ENCODE results near the gene MYOZ2.

The MYOZ2 gene

DNA sequence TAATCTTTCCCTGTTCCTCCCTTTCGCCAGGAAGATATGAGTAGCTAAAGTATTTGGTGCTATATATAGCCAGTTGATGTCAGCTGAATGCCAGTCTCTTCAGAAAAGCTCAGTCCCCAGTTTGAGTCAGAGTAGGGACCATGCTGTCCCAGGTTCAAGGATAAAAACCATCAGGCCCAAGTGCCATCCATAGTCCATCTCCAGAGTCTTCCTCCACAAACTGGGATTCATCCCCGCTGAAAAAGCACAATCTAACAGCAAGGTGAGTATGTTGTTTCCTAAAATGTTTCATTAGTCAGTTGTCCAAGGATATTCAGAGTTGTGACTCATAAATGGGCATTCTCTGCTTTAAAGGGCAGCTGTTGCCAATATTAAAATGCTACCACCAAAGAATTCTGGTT lies at the start of gene MYOZ2:
TSS of gene MYOZ2 (plus strand) at position 112 of the 401 bp plus-strand sequence. CDS start 694 bp downstream, outside the sequence.
- TF ChIP-seq CTCF (IDR thresholded peaks at IDR 0.05; ENCODE audit: insufficient read depth, low read depth, low read length, missing control alignments) = no peak
- DNase-seq (ENCODE audit: low read depth) = no peak
- H3K4me3 ChIP-seq (ENCODE audit: low read depth, low read length) = no peak within 1 kb of the TSS

DNA sequence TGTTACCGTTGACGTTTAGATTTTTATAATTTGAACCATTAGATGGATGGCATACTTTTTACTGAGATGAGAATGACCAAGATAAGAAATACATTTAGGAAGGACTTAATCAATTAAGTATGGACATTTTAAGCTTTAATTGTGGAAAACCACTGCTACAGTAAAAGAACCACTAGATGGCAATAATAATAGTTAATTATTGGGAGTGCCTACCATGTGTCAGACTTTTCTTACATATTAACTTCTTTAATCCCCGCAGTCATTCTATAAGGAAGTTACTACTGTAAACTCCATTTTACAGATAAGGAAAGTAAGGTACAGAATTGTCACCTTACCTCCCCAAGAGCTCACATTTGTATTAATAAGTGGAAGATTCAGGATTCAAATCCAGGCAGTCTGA lies 48.5 kb upstream of the MYOZ2 start:
- no peak for DNase-seq (ENCODE audit: low read depth)
- TF ChIP-seq CTCF (IDR thresholded peaks at IDR 0.05; ENCODE audit: insufficient read depth, low read depth, low read length, missing control alignments) = no peak
- no peak overlapping the region for H3K4me3 ChIP-seq (ENCODE audit: low read depth, low read length)

DNA sequence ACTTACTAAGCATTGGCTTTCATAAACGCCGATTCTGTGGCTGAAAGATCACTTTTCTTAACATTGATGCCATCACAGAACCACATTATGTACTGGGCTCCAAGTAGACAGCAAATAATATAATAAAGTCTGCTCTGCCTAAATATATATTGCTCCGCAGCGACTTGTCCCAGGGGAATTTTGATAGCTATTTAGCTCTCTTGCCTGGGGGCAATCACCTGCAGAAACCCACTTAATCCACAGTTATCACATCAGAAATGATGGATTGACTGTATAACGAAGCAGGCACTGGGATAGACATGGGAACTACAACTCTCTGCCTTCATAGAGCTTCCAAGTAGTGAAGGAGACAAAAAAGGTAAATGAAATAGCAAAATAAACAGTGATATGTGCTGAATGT lies 48.0 kb upstream of the MYOZ2 start:
- no peak for DNase-seq (ENCODE audit: low read depth)
- no peak overlapping the region for H3K4me3 ChIP-seq (ENCODE audit: low read depth, low read length)
- TF ChIP-seq CTCF (IDR thresholded peaks at IDR 0.05; ENCODE audit: insufficient read depth, low read depth, low read length, missing control alignments) = no peak

- DNase-seq (ENCODE audit: low read depth) = no peak
- no peak for TF ChIP-seq CTCF (IDR thresholded peaks at IDR 0.05; ENCODE audit: insufficient read depth, low read depth, low read length, missing control alignments)
- H3K4me3 ChIP-seq (ENCODE audit: low read depth, low read length) = no peak overlapping the region
Observed at GRCh38 chr4:119093042-119093827, 42.4 kb upstream of the MYOZ2 start.

DNA sequence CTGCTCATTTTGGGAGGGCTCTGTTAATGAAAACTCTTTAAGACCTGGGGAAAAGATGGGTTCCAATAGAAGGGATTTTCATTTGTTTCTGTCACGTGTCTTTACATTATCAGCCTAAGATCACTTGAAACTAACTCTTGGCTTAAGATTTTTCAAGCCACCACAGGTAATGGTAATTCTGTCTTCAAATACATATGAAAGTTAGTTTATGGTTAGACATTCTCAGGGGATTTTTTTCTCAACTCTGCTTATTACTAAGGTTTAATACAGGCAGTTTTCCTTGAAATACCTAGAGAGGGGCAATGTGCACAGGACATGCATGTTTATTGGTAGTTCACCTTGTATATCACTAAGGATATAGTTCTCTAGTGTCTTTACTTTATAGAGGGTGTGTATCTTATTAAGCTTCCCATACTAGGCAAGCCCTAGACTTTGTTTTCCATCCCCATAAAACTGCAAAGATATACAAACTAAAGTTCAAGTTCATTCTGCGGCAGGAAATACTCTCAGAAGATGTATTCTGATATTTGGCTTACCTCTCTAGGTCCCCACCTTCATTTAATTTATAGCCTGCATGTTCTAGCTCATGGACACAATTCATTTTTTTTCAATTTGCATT lies 38.2 kb upstream of the MYOZ2 start:
- H3K4me3 ChIP-seq (ENCODE audit: low read depth, low read length) = no peak overlapping the region
- DNase-seq (ENCODE audit: low read depth) = peak; percentile 29
- no peak for TF ChIP-seq CTCF (IDR thresholded peaks at IDR 0.05; ENCODE audit: insufficient read depth, low read depth, low read length, missing control alignments)

DNA sequence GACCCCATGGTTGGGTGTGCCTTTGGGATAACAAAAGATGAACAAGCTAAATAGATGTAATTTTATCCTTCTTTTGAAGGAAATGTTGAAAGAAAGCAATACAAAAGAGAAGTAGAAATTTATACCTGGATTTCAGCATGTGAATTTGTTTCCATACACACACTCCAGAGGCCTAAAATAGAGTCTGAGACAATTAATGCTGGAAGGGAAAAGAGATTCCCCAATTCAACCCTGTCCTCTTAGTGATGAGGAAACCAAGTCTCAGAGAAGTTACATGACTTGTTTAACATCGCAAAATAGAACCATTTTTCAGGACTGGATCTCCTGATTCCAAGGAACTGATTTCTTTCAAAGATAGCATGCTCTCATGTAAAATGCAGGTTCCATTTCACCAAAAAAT lies 37.3 kb upstream of the MYOZ2 start:
- no peak overlapping the region for H3K4me3 ChIP-seq (ENCODE audit: low read depth, low read length)
- TF ChIP-seq CTCF (IDR thresholded peaks at IDR 0.05; ENCODE audit: insufficient read depth, low read depth, low read length, missing control alignments) = no peak
- DNase-seq (ENCODE audit: low read depth) = no peak
